GM12892 (cell line): ENCODE measurements around the gene CMTM4.

ENCODE experiments used
- POLR2A ChIP-seq: IDR thresholded peaks from 2 replicates; pipeline ENCODE4 v1.6.1; 2011; ENCODE audit warnings: low read depth, low read length, control low read depth
- POLR2AphosphoS5 ChIP-seq: IDR thresholded peaks from 2 replicates; pipeline ENCODE4 v1.6.1; 2011; ENCODE audit warnings: low read depth, low read length, control low read depth

DNA sequence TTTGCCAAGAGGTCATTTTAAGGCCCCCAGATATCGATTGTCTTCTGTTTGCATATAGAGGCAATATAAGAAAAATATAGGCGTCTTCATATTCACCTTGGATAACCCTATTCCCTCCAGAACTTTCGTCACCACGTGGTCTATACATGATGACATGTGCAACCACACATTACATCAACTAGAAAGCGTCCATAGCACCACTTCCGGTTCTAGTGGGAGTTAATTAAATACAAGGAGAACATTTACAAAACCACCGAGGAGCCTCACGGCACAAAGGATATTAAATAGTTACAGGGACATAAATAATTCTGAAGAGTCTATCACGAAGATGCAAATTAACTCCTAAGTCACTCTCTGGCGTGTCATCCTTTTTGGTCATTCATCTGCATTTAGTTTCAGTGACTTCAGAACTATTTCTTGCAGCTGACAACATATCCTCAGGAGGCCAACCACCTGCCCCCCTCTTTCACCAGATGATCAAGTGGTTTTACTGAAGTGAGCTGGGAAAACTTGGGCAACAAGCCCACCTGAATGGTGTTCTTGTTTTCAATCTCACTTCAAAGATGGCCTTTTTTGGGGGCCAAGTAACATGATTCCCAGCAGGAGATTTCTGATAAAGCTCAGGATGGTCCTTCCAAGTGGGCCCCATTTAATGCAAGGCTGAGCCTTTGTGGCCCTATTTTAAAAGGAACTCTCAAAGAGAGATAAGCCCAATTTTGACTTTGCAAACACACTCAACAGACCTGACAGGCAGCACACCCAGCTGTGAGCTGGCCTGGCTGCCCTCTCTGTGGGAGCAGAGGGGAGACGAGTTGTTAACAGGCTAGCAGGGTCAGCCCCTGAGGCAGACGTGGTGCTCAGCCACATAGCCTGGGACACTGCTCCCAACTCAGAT lies 76.8 kb downstream of the CMTM4 start:
- TF ChIP-seq POLR2A (no peak), POLR2AphosphoS5 (no peak)
